Measurements from ENCODE around the gene CAMTA1.
A peak's percentile ranks its signal among the peaks of the same experiment; 100 is the strongest.

Gene CAMTA1

GRCh38 chr1:7174980-7175906, 390.0 kb downstream of the CAMTA1 start:
- no peak for DNase-seq

- DNase-seq: no peak
These were observed 391.8 kb downstream of the CAMTA1 start for GRCh38 chr1:7177021-7177420.

- DNase-seq: no peak
These were observed 392.3 kb downstream of the CAMTA1 start for GRCh38 chr1:7177438-7178146.

GRCh38 chr1:7178336-7178735, 393.1 kb downstream of the CAMTA1 start:
- no peak for DNase-seq

- DNase-seq: no peak
These were observed 393.5 kb downstream of the CAMTA1 start for GRCh38 chr1:7178741-7179140.

GRCh38 chr1:7185721-7186120, 400.5 kb downstream of the CAMTA1 start:
- DNase-seq: no peak

GRCh38 chr1:7186382-7187111, 401.3 kb downstream of the CAMTA1 start:
- no peak for DNase-seq

GRCh38 chr1:7187112-7187493, 401.8 kb downstream of the CAMTA1 start:
- DNase-seq: no peak

- no peak for DNase-seq
These were observed 405.0 kb downstream of the CAMTA1 start for GRCh38 chr1:7190261-7190660.

GRCh38 chr1:7192453-7192852, 407.2 kb downstream of the CAMTA1 start:
- DNase-seq: no peak

GRCh38 chr1:7196036-7196911, 411.0 kb downstream of the CAMTA1 start:
- no peak for DNase-seq

GRCh38 chr1:7198664-7199063, 413.4 kb downstream of the CAMTA1 start:
- no peak for DNase-seq

GRCh38 chr1:7199077-7199779, 414.0 kb downstream of the CAMTA1 start:
- DNase-seq: no peak

- peak; percentile 33 for DNase-seq
These were observed 422.8 kb downstream of the CAMTA1 start for GRCh38 chr1:7207875-7208646.

- DNase-seq: no peak
These were observed 423.5 kb downstream of the CAMTA1 start for GRCh38 chr1:7208647-7209180.

- no peak for DNase-seq
These were observed 424.1 kb downstream of the CAMTA1 start for GRCh38 chr1:7209336-7209735.

GRCh38 chr1:7218210-7218832, 433.1 kb downstream of the CAMTA1 start:
- peak; percentile 31 for DNase-seq

- DNase-seq: no peak
These were observed 433.8 kb downstream of the CAMTA1 start for GRCh38 chr1:7219031-7219430.

- no peak for DNase-seq
These were observed 434.8 kb downstream of the CAMTA1 start for GRCh38 chr1:7220007-7220406.

- no peak for DNase-seq
These were observed 435.5 kb downstream of the CAMTA1 start for GRCh38 chr1:7220712-7221252.

Measured in NCI-H526 treated with DMSO at 0.1 percent for 48 hours (cell line).